HG03135 (cell line): Measurements from ENCODE around the gene CYLD.

Source experiments
- ATAC-seq: cut with Tn5 transposase; IDR thresholded peaks from one replicate; pipeline ENCODE4 v1.9.1; 2021; ENCODE audit warnings: mild to moderate bottlenecking, moderate library complexity; ENCODE audit not compliant: unreplicated experiment

CYLD gene

GRCh38 chr16:50814541-50814940 is 72.7 kb downstream of the CYLD start:
- no peak for ATAC-seq

GRCh38 chr16:50815382-50815781 is 73.5 kb downstream of the CYLD start:
- no peak for ATAC-seq

DNA sequence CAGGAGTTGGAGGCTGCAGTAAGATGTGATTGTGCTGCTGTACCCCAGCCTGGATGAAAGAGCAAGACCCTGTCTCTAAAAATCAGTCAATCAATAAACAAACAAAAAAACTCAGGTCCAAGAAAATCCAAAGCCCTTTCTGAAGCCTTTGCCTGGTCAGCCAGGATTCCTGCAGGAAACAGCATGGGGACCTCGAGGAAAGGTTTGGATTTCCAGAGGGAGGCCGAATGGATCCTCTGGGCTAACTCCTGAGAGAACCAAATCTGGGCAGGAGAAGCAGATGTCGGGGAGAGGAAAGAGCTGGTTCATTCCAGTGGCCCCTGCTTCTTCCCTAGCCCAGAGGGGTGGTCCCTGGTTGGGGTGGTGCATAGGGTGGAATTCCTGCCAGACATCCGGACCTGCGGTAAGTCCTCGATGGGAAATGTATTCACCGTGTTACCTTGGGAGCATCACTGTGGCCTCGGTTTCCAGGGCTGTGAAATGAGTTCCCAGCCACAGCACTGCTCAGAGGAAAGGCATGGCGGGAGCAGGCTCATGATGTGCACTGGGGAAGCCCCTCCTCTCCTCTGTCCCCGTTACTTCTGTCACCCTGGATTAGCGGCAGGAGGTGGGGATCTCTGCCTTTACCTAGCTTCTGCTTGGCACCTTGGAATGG is 75.1 kb downstream of the CYLD start:
- no peak for ATAC-seq

DNA sequence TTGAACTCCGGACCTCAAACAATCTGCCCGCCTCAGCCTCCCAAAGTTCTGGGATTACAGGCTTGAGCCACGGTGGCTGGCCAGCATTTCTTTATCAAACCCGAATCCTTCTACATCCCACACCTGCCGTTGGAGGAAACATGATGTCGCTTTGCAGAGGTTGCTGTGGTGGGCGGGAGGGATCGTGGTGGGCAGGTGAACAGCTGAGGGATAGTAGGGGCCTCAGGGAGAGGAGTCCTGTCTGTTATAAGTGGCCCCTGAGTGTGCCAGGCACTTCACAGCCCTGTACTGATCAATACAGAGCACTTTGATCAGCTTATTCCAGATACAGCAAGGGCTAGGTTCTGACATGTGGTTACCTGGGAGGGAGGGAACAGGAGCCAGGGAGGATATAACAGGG is 76.5 kb downstream of the CYLD start:
- ATAC-seq, result no peak

- ATAC-seq, result no peak
Observed at GRCh38 chr16:50819706-50820105, 77.8 kb downstream of the CYLD start.

GRCh38 chr16:50820225-50820624 is 78.3 kb downstream of the CYLD start:
- no peak for ATAC-seq

DNA sequence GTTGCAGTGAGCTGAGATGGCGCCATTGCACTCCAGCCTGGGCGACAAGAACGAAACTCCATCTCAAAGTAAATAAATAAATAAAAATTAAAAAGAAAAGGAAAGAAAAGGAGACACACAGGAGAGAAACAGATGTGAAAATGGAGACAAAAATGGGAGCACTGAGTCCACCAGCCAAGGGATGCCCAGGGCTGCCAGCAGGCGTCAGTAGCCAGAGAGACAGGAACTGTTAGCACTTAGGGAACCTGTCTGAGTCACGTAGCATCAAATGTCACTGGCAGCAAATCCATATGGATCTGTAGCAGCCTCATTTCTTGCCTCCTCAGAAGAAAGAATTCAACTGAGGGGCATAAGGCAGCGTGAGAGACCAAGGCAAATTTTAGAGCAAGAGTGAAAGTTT is 79.7 kb downstream of the CYLD start:
- ATAC-seq, result no peak

GRCh38 chr16:50822671-50823070 is 80.8 kb downstream of the CYLD start:
- ATAC-seq, result no peak

DNA sequence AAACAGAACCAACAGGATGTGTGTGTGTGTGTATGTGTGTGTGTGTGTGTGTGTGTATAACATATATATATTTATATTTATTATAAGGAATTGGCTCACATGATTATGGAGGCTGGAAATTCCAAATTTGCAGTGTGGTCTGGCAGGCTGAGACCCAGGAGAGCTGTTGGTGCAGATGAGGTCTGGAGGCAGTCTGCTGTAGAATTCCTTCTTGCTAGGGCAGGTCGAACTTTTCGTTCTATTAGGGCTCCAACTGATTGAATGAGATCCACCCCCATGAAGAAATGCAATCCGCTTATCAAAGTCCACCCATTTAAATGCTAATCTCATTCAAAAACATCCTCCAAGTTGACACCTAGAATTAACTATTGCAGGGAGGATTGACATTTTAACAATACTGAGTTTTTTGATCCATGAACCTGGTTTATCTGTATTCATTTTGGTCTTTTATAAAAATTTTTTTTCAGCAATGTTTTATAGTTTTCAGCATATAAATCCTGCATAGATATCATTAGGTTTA is 85.0 kb downstream of the CYLD start:
- no peak for ATAC-seq

GRCh38 chr16:50828164-50828702 is 86.3 kb downstream of the CYLD start:
- no peak for ATAC-seq

- ATAC-seq, result no peak
Observed at GRCh38 chr16:50830698-50831097, 88.8 kb downstream of the CYLD start.

DNA sequence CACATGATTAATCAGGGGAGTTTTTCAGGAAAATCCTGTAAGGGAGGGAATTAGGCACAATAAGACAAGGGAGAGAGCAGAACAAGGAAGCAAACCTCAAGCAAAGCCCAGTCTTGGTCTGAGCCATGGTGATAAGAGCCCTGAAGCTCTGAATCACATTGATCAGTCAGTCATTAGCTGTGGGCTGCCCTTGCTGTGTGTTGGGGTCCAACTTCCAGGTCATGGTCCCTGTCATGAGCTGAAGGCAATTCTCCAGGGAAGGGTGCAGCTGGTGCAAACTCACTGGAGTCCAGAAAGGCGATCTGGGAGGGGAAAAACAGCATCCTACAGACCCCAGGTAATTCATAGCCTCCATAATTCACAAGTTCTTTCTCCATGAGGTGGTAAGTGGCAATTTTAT is 89.9 kb downstream of the CYLD start:
- no peak for ATAC-seq

- ATAC-seq, result no peak
Observed at GRCh38 chr16:50833929-50834328, 92.0 kb downstream of the CYLD start.

DNA sequence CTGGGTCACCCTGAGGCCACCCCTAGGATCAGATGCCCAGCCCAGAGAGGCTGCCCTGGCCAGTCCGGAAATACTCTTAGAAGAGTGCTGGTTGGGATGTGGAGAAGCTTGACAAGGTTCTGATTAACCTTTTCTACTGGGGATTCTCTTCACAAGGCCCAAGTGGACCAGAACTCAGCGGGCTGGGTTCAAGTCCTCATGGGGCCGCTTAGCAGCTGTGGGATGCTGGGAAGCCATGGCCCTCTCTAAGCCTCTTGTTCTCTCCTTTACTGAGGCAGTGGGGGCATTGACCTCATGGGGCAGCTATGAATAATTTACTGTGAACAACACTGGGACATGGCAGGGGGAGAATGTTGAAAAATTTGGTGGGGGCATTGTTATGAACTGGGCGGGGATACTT is 92.8 kb downstream of the CYLD start:
- ATAC-seq, result no peak

- ATAC-seq, result no peak
Observed at GRCh38 chr16:50835358-50836060, 93.6 kb downstream of the CYLD start.

DNA sequence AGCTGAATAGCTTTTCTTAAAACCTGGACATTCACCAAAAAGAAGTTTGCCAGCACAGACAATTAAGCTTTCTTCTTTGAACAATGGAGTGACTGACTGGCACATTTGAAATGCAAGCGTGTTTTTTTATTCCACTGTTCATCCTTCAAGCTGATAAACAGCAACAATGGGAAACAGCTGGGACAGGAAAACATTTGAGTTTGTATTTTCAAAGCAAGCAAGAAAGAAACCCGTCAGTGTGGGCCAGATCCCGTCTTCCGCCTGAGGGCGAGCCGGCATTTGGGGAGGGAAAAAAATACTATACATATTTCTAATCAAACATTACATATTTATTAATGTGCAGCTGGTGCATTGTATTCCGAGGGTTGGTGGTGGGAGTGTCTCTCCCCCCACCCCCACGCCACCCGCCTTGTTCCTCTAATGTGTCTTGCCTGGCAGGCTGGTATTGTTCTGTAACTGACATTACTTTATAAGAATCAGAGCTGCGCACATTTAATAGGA is 94.3 kb downstream of the CYLD start:
- no peak for ATAC-seq

DNA sequence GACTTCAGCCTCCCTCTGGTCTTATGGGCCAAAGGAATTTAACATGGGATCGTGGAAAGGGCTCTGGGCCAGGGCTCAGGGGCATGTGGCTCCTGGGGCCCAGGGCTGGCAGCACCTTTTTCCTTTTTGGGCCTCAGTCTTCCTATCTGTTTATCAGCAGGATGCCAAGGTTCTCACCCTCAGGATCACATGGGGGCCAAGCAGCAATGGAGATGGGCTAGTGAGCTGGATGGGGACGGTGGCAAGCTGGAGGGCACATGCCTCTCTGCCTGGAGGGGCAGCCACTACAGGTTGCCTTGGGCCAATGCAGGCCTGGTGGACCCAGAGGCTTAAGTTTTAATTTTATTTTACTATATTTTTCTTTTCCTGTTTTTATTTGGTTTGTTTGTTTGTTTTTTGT is 95.4 kb downstream of the CYLD start:
- ATAC-seq, result no peak

- ATAC-seq, result no peak
Observed at GRCh38 chr16:50838165-50838564, 96.3 kb downstream of the CYLD start.

DNA sequence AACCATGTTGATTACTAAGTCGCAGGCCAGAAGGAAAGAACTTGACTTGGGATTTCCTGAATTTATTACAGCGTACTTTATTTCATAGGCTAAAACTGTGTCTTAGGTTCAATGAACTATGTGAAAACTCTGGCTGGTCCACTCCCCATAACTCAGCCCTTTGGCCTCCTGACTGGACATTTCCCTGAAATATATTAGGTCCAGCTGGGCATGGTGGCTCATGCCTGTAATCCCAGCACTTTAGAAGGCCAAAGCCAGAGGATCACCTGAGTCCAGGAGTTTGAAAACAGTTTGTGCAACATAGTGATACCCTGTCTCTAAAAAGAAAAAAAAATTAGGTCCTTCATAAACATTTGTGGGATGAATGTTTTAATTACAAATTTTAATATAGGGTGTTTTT is 97.0 kb downstream of the CYLD start:
- no peak for ATAC-seq

DNA sequence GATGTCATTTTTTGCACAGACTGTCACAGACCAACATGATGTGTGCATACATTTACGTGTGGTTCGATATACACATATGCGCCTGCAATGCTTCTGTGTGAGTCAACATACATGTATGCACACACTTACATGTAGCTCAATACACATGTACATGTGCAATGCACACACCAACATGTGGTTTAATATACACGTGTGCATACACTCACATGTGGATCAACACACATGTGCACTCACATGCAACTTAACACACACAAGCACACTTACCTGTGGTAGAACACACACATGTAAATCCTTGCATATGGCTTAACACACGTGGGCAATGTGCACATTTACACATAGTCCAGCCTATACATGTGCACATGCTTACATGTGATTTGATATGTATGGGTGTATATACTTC is 97.5 kb downstream of the CYLD start:
- ATAC-seq, result no peak

GRCh38 chr16:50839920-50840729 is 98.2 kb downstream of the CYLD start:
- no peak for ATAC-seq
